KBM-7 (cell line): ENCODE measurements around the gene FNBP1L.
"Not testable (repeated sequence)": the region's sequence is repeated elsewhere in the genome, so short reads cannot be mapped to it uniquely, and the experiment has no call there.

ENCODE experiments used
- DNase-seq: peaks from one replicate; pipeline ENCODE4 v3.0.0-alpha.2; 2015
- in situ Hi-C: fragments of 300-500 bp; cut with MboI; formaldehyde crosslinking; loops from 2 replicates; pipeline ENCODE4 v1.14.3; 2020; ENCODE audit warnings: low sequenced_read_pairs, low pct_unique_long_range_greater_than_20kb, mixed read lengths

Gene FNBP1L

GRCh38 chr1:93552741-93553455 lies 105.0 kb downstream of the FNBP1L start:
- peak; percentile 69 for DNase-seq
- in situ Hi-C loops: no loop called here

GRCh38 chr1:93553886-93554490 lies 106.1 kb downstream of the FNBP1L start:
- DNase-seq, in situ Hi-C loops: not testable (repeated sequence)

- in situ Hi-C loops: no loop called here
- DNase-seq: no peak
Observed at GRCh38 chr1:93554883-93555872, 107.3 kb downstream of the FNBP1L start.

- no peak for DNase-seq
- in situ Hi-C loops: no loop called here
Observed at GRCh38 chr1:93556291-93556690, 108.4 kb downstream of the FNBP1L start.

GRCh38 chr1:93559045-93559444 lies 111.1 kb downstream of the FNBP1L start:
- DNase-seq: peak; percentile 78
- in situ Hi-C loops: no loop called here

GRCh38 chr1:93559695-93560094 lies 111.8 kb downstream of the FNBP1L start:
- in situ Hi-C loops: no loop called here
- DNase-seq: no peak

- in situ Hi-C loops: no loop called here
- no peak for DNase-seq
Observed at GRCh38 chr1:93565496-93566206, 117.7 kb downstream of the FNBP1L start.

GRCh38 chr1:93566227-93566626 lies 118.3 kb downstream of the FNBP1L start:
- in situ Hi-C loops: no loop called here

GRCh38 chr1:93567255-93567918 lies 119.5 kb downstream of the FNBP1L start:
- no peak for DNase-seq
- in situ Hi-C loops: no loop called here

More at GRCh38 chr1:93566227-93566626, 118.3 kb downstream of the FNBP1L start:
- DNase-seq: peak; percentile 26

- in situ Hi-C loops: no loop called here
- no peak for DNase-seq
Observed at GRCh38 chr1:93569489-93569888, 121.6 kb downstream of the FNBP1L start.

- in situ Hi-C loops: no loop called here
- DNase-seq: no peak
Observed at GRCh38 chr1:93571623-93572310, 123.8 kb downstream of the FNBP1L start.

GRCh38 chr1:93573940-93574469 lies 126.1 kb downstream of the FNBP1L start:
- DNase-seq: no peak
- in situ Hi-C loops: no loop called here

GRCh38 chr1:93574511-93574910 lies 126.6 kb downstream of the FNBP1L start:
- in situ Hi-C loops: no loop called here
- DNase-seq: no peak

- in situ Hi-C loops: no loop called here
- no peak for DNase-seq
Observed at GRCh38 chr1:93574991-93575390, 127.1 kb downstream of the FNBP1L start.

GRCh38 chr1:93575621-93576284 lies 127.8 kb downstream of the FNBP1L start:
- in situ Hi-C loops: no loop called here
- DNase-seq: no peak

- in situ Hi-C loops: no loop called here
- DNase-seq: no peak
Observed at GRCh38 chr1:93576346-93576745, 128.4 kb downstream of the FNBP1L start.

- in situ Hi-C loops: no loop called here
- no peak for DNase-seq
Observed at GRCh38 chr1:93576746-93577145, 128.8 kb downstream of the FNBP1L start.
